KMS-11 (cell line): Measurements from ENCODE around the gene MMP11.

ENCODE experiments used
- H2AFZ ChIP-seq: fragments of 200-600 bp; sonication (generic); 2 replicates; pipeline ENCODE4 v1.6.1; 2016; ENCODE audit warnings: antibody characterized with exemption, mixed run types, low read depth
- H3K27ac ChIP-seq: fragments of 200-600 bp; sonication (generic); 2 replicates; pipeline ENCODE4 v1.6.1; 2016; ENCODE audit warnings: mild to moderate bottlenecking, mixed run types
- H3K27me3 ChIP-seq: fragments of 200-600 bp; sonication (generic); 2 replicates; pipeline ENCODE4 v1.6.1; 2017; ENCODE audit warnings: mild to moderate bottlenecking, low read depth, mixed run types, moderate library complexity; ENCODE audit not compliant: insufficient read depth
- H3K36me3 ChIP-seq: fragments of 200-600 bp; sonication (generic); 2 replicates; pipeline ENCODE4 v1.6.1; 2017; ENCODE audit warnings: mild to moderate bottlenecking, mixed run types; ENCODE audit not compliant: insufficient read depth
- H3K4me1 ChIP-seq: fragments of 200-600 bp; sonication (generic); 2 replicates; pipeline ENCODE4 v1.6.1; 2016; ENCODE audit warnings: mild to moderate bottlenecking, low read depth, mixed run types; ENCODE audit not compliant: poor library complexity, severe bottlenecking
- H3K4me2 ChIP-seq: fragments of 200-600 bp; sonication (generic); 2 replicates; pipeline ENCODE4 v1.7.0; 2016; ENCODE audit warnings: mild to moderate bottlenecking, mixed run types
- H3K4me3 ChIP-seq: fragments of 200-600 bp; sonication (generic); IDR thresholded peaks from 2 replicates; pipeline ENCODE4 v1.6.1; 2017; ENCODE audit warnings: low read depth, low read length, mixed read lengths; ENCODE audit not compliant: insufficient read depth
- H3K79me2 ChIP-seq: fragments of 200-600 bp; sonication (generic); 2 replicates; pipeline ENCODE4 v1.6.1; 2016; ENCODE audit warnings: low read depth, mixed run types; ENCODE audit not compliant: insufficient read depth
- H3K9ac ChIP-seq: fragments of 200-600 bp; sonication (generic); 2 replicates; pipeline ENCODE4 v1.6.1; 2016; ENCODE audit warnings: mild to moderate bottlenecking, mixed run types
- H4K20me1 ChIP-seq: fragments of 200-600 bp; sonication (generic); 2 replicates; pipeline ENCODE4 v1.6.1; 2016; ENCODE audit warnings: mild to moderate bottlenecking, mixed run types; ENCODE audit not compliant: insufficient read depth
- CTCF ChIP-seq: fragments of 200-600 bp; sonication (generic); conservative IDR thresholded peaks from 2 replicates; pipeline ENCODE4 v1.6.1; 2017; ENCODE audit warnings: low read depth, mild to moderate bottlenecking, antibody characterized with exemption, low read length, moderate library complexity, mixed read lengths

MMP11 gene

GRCh38 chr22:23754980-23755636 is 17.5 kb upstream of the MMP11 start:
- H3K9ac ChIP-seq: no peak overlapping the region
- no peak overlapping the region for H2AFZ ChIP-seq
- no peak overlapping the region for H3K4me3 ChIP-seq
- no peak for TF ChIP-seq CTCF
- H3K27me3 ChIP-seq: no peaks in the 10 kb centered on the region
- no peak overlapping the region for H3K4me2 ChIP-seq
- no peaks in the 10 kb centered on the region for H3K79me2 ChIP-seq
- no peaks in the 10 kb centered on the region for H4K20me1 ChIP-seq
- H3K36me3 ChIP-seq: no peaks in the 10 kb centered on the region
- peaks cover 12% of the 10 kb centered on the region for H3K4me1 ChIP-seq
- H3K27ac ChIP-seq: no peak overlapping the region

- no peaks in the 10 kb centered on the region for H3K36me3 ChIP-seq
- H2AFZ ChIP-seq: no peak overlapping the region
- no peak overlapping the region for H3K4me2 ChIP-seq
- no peak overlapping the region for H3K27ac ChIP-seq
- no peaks in the 10 kb centered on the region for H3K79me2 ChIP-seq
- no peaks in the 10 kb centered on the region for H4K20me1 ChIP-seq
- TF ChIP-seq CTCF: no peak
- no peak overlapping the region for H3K4me3 ChIP-seq
- peaks cover 7% of the 10 kb centered on the region for H3K4me1 ChIP-seq
- H3K27me3 ChIP-seq: no peaks in the 10 kb centered on the region
- no peak overlapping the region for H3K9ac ChIP-seq
These were observed 16.9 kb upstream of the MMP11 start for GRCh38 chr22:23755711-23756110.

GRCh38 chr22:23756891-23757290 is 15.8 kb upstream of the MMP11 start:
- H3K27ac ChIP-seq: no peak overlapping the region
- H3K4me1 ChIP-seq: no peaks in the 10 kb centered on the region
- no peaks in the 10 kb centered on the region for H3K27me3 ChIP-seq
- TF ChIP-seq CTCF: no peak
- no peak overlapping the region for H2AFZ ChIP-seq
- no peaks in the 10 kb centered on the region for H4K20me1 ChIP-seq
- no peaks in the 10 kb centered on the region for H3K79me2 ChIP-seq
- no peak overlapping the region for H3K9ac ChIP-seq
- no peaks in the 10 kb centered on the region for H3K36me3 ChIP-seq
- no peak overlapping the region for H3K4me3 ChIP-seq
- H3K4me2 ChIP-seq: no peak overlapping the region

- no peaks in the 10 kb centered on the region for H3K4me1 ChIP-seq
- H3K36me3 ChIP-seq: no peaks in the 10 kb centered on the region
- no peak overlapping the region for H3K9ac ChIP-seq
- no peak for TF ChIP-seq CTCF
- H4K20me1 ChIP-seq: no peaks in the 10 kb centered on the region
- H3K4me2 ChIP-seq: no peak overlapping the region
- H3K27me3 ChIP-seq: no peaks in the 10 kb centered on the region
- no peaks in the 10 kb centered on the region for H3K79me2 ChIP-seq
- no peak overlapping the region for H2AFZ ChIP-seq
- H3K4me3 ChIP-seq: no peak overlapping the region
- no peak overlapping the region for H3K27ac ChIP-seq
These were observed 13.1 kb upstream of the MMP11 start for GRCh38 chr22:23759566-23759965.
